DND-41 (cell line): ENCODE data around the gene USP9X.

ENCODE experiments used
- ATAC-seq: fragments of 200-7000 bp; cut with Tn5 transposase; 3 replicates; pipeline ENCODE4 v1.9.1; 2021; ENCODE audit warnings: low read depth; ENCODE audit not compliant: insufficient read depth
- DNase-seq: peaks from one replicate; pipeline ENCODE4 v3.0.0-alpha.2; 2020
- H2AFZ ChIP-seq: 2 replicates; pipeline ENCODE4 v1.6.0; 2012; ENCODE audit warnings: low read depth, low read length
- H3K27ac ChIP-seq: 2 replicates; pipeline ENCODE4 v1.5.1; 2012; ENCODE audit warnings: low read length, inconsistent platforms
- H3K27me3 ChIP-seq: fragments of 200-600 bp; sonication (generic); 2 replicates; pipeline ENCODE4 v1.6.0; 2012; ENCODE audit warnings: low read length, mild to moderate bottlenecking, inconsistent platforms; ENCODE audit not compliant: insufficient read depth, poor library complexity
- H3K36me3 ChIP-seq: 2 replicates; pipeline ENCODE4 v1.5.1; 2012; ENCODE audit warnings: low read length, inconsistent platforms; ENCODE audit not compliant: insufficient read depth
- H3K4me1 ChIP-seq: 2 replicates; pipeline ENCODE4 v1.5.1; 2012; ENCODE audit warnings: mild to moderate bottlenecking, low read length; ENCODE audit not compliant: insufficient read depth
- H3K4me2 ChIP-seq: 2 replicates; pipeline ENCODE4 v1.6.0; 2012; ENCODE audit warnings: mild to moderate bottlenecking, moderate library complexity, low read length, inconsistent platforms; ENCODE audit not compliant: insufficient read depth
- H3K4me3 ChIP-seq, 2 experiments: fragments of 200-600 bp in 1 of 2; shearing (Covaris generic) in 1 of 2; 2 replicates each; pipeline ENCODE4 v1.5.1; 2012 to 2016; ENCODE audit warnings: inconsistent platforms in 2 of 2, low read length in 2 of 2, mild to moderate bottlenecking in 2 of 2, low read depth in 1 of 2, moderate library complexity in 1 of 2
- H3K79me2 ChIP-seq: 2 replicates; pipeline ENCODE4 v1.6.0; 2012; ENCODE audit warnings: low read length, inconsistent platforms; ENCODE audit not compliant: insufficient read depth
- H3K9ac ChIP-seq: 2 replicates; pipeline ENCODE4 v1.6.0; 2012; ENCODE audit warnings: low read depth, mild to moderate bottlenecking, inconsistent platforms, low read length, moderate library complexity
- H3K9me3 ChIP-seq: 2 replicates; pipeline ENCODE4 v1.5.1; 2012; ENCODE audit warnings: low read length, moderate library complexity, mild to moderate bottlenecking, inconsistent platforms; ENCODE audit not compliant: insufficient read depth, severe bottlenecking
- H4K20me1 ChIP-seq: 2 replicates; pipeline ENCODE4 v1.6.0; 2012; ENCODE audit warnings: low read length; ENCODE audit not compliant: insufficient read depth
- EZH2 ChIP-seq: IDR thresholded peaks from 3 replicates; pipeline ENCODE4 v1.6.1; 2012; ENCODE audit warnings: borderline replicate concordance, low read depth, mild to moderate bottlenecking, moderate library complexity, low read length, inconsistent platforms; ENCODE audit not compliant: severe bottlenecking
- TF ChIP-seq, protein P1 (sequence below): IDR thresholded peaks from 2 replicates; pipeline ENCODE4 v1.5.1; 2012; ENCODE audit warnings: borderline replicate concordance, low read length, moderate library complexity, mild to moderate bottlenecking; ENCODE audit not compliant: poor library complexity, severe bottlenecking; ENCODE audit errors: extremely low read depth

The USP9X gene

DNA sequence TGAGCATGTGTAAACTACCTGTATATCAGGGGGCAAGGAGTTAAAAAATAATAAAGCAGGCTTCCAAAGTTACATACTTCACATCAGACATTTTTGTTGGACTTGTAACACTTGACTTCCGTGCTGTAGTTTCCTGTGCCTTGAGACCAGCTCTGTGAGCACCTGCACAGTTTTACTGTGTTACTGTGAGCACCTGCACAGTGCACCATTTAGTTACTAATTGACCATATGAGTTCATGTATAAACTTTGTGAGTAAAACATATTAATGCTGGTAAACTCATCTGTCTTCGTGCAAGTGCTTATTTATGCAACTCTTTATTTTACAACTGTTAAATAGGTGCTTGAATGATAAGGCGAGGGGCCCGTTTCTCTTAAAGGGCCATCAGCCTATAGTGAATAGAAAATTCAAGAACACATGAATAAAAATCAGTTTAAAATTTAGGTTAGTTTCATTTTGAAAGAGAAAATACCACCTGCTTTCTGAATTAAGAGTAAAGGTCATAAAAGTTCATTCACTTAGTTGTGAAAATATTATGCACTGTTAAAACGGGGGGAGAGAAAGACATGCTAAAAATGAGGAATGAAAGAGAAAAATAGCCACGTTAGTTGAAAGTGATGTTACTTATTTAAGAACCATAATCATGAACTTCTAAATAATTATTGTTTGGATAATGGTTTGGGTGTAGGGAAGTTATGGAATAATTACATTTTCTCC lies 42.4 kb downstream of the USP9X start:
- peaks cover 25% of the 10 kb centered on the region for H3K79me2 ChIP-seq
- H2AFZ ChIP-seq = no peak overlapping the region
- no peak overlapping the region for H3K4me3 ChIP-seq
- H3K9me3 ChIP-seq = no peaks in the 10 kb centered on the region
- peaks cover 24% of the 10 kb centered on the region; the same call in 1 of the 2 replicates for H3K36me3 ChIP-seq
- no peak overlapping the region for H3K27ac ChIP-seq
- H4K20me1 ChIP-seq = no peaks in the 10 kb centered on the region
- no peak for ATAC-seq
- no peak overlapping the region for H3K9ac ChIP-seq
- no peaks in the 10 kb centered on the region for H3K4me1 ChIP-seq
- no peak for DNase-seq
- TF ChIP-seq, protein P1, sequence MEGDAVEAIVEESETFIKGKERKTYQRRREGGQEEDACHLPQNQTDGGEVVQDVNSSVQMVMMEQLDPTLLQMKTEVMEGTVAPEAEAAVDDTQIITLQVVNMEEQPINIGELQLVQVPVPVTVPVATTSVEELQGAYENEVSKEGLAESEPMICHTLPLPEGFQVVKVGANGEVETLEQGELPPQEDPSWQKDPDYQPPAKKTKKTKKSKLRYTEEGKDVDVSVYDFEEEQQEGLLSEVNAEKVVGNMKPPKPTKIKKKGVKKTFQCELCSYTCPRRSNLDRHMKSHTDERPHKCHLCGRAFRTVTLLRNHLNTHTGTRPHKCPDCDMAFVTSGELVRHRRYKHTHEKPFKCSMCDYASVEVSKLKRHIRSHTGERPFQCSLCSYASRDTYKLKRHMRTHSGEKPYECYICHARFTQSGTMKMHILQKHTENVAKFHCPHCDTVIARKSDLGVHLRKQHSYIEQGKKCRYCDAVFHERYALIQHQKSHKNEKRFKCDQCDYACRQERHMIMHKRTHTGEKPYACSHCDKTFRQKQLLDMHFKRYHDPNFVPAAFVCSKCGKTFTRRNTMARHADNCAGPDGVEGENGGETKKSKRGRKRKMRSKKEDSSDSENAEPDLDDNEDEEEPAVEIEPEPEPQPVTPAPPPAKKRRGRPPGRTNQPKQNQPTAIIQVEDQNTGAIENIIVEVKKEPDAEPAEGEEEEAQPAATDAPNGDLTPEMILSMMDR = no peak
- TF ChIP-seq EZH2 = no peak
- no peak overlapping the region for H3K4me2 ChIP-seq
- no peaks in the 10 kb centered on the region for H3K27me3 ChIP-seq

DNA sequence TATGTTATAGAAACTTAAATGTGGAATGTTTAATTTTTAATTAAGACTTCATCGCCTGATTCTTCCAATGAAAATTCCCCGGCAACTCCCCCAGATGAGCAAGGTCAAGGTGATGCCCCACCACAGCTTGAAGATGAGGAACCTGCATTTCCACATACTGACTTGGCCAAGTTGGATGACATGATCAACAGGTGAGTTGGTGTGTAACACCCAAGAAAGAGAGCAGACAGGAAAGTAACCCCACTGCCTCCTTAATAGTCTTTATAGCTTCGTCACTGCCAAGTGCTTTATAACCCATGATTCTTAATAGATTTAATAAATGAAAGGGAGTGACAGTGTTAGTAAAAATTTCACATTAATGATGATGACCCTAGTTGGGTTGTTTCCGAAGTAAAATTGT lies 43.7 kb downstream of the USP9X start:
- Histone ChIP-seq H3K79me2 (peaks cover 13% of the 10 kb centered on the region), H3K4me2 (no peak overlapping the region), H3K27me3 (no peaks in the 10 kb centered on the region), H3K36me3 (peaks cover 30% of the 10 kb centered on the region; the same call in 1 of the 2 replicates), H3K27ac (no peak overlapping the region), H3K9ac (no peak overlapping the region), H2AFZ (no peak overlapping the region), H3K4me1 (no peaks in the 10 kb centered on the region), H3K4me3 (no peak overlapping the region), H3K9me3 (no peaks in the 10 kb centered on the region), H4K20me1 (no peaks in the 10 kb centered on the region)
- ATAC-seq = no peak
- TF ChIP-seq, protein P1 = no peak
- no peak for TF ChIP-seq EZH2
- DNase-seq = no peak

GRCh38 chrX:41131766-41132165 lies 46.5 kb downstream of the USP9X start:
- TF ChIP-seq, protein P1 = no peak
- TF ChIP-seq EZH2 = no peak
- Histone ChIP-seq H3K4me2 (no peak overlapping the region), H3K9me3 (no peaks in the 10 kb centered on the region), H3K27ac (no peak overlapping the region), H3K4me3 (no peak overlapping the region), H3K4me1 (no peaks in the 10 kb centered on the region), H2AFZ (no peak overlapping the region), H3K79me2 (peaks cover 4% of the 10 kb centered on the region; the same call in 1 of the 2 replicates), H3K36me3 (peaks cover 47% of the 10 kb centered on the region; the same call in 1 of the 2 replicates), H3K9ac (no peak overlapping the region), H4K20me1 (no peaks in the 10 kb centered on the region), H3K27me3 (no peaks in the 10 kb centered on the region)
- DNase-seq (no peak), ATAC-seq (no peak)
